Left ventricle myocardium inferior (tissue), 1 donor: Measurements from ENCODE around the gene ARHGEF4. TPM values are rescaled to one million over a fixed set of nuclear protein-coding genes. Genes with fewer than 3 reads are reported as not detected.

Source experiments
- DNase-seq: peaks from one replicate; pipeline ENCODE4 v3.0.0-alpha.2; 2020
- H3K27ac ChIP-seq: fragments of 200-600 bp; replicated peaks from 2 replicates; pipeline ENCODE4 v1.8.0; 2021
- H3K27me3 ChIP-seq: fragments of 200-600 bp; 2 replicates; pipeline ENCODE4 v1.8.0; 2021; ENCODE audit warnings: low read depth
- H3K36me3 ChIP-seq: fragments of 200-600 bp; 2 replicates; pipeline ENCODE4 v1.8.0; 2021
- H3K4me1 ChIP-seq: fragments of 200-600 bp; 2 replicates; pipeline ENCODE4 v1.8.0; 2021
- H3K4me3 ChIP-seq: fragments of 200-600 bp; 2 replicates; pipeline ENCODE4 v1.8.0; 2021; ENCODE audit warnings: mild to moderate bottlenecking, moderate library complexity
- H3K9me3 ChIP-seq: fragments of 200-600 bp; replicated peaks from 2 replicates; pipeline ENCODE4 v1.8.0; 2021
- CTCF ChIP-seq: fragments of 200-600 bp; IDR thresholded peaks from 2 replicates; pipeline ENCODE4 v1.8.0; 2021; ENCODE audit warnings: antibody characterized with exemption, mild to moderate bottlenecking, borderline replicate concordance
- intact Hi-C: fragments of 100-400 bp; cut with micrococcal nuclease; formaldehyde crosslinking; loops from one replicate; pipeline ENCODE4 v1.11.0; 2022
- total RNA-seq: library from RNA; stranded (reverse); fragmentation: NEBNext Ultra II Directional; extraction: Animal tissue kit (Norgen Biotek cat#: 25700); gene quantifications from one replicate; pipeline ENCODE4 v1.2.1, GENCODE V29; 2021
- donor health status: DM: no; HTN: yes; CAD: no; lungs with severe emphysema.

Gene ARHGEF4
- total RNA-seq, 1 donor from 2014 or later = 5.3 TPM

GRCh38 chr2:130963849-130964793 lies 127.4 kb downstream of the ARHGEF4 start:
- no peak overlapping the region for H3K27ac ChIP-seq
- peaks cover 93% of the 10 kb centered on the region for H3K27me3 ChIP-seq
- TF ChIP-seq CTCF = peak; percentile 49
- no peak for DNase-seq
- H3K4me3 ChIP-seq = peak overlapping the region; percentile 58
- H3K4me1 ChIP-seq = peaks cover 11% of the 10 kb centered on the region
- intact Hi-C loops = no loop called here
- no peaks in the 10 kb centered on the region for H3K9me3 ChIP-seq
- H3K36me3 ChIP-seq = no peaks in the 10 kb centered on the region

GRCh38 chr2:130964931-130965330 lies 128.2 kb downstream of the ARHGEF4 start:
- no peak for DNase-seq
- Histone ChIP-seq H3K27me3 (peaks cover 93% of the 10 kb centered on the region), H3K4me3 (no peak overlapping the region), H3K9me3 (no peaks in the 10 kb centered on the region), H3K27ac (no peak overlapping the region), H3K4me1 (peaks cover 11% of the 10 kb centered on the region), H3K36me3 (no peaks in the 10 kb centered on the region)
- no peak for TF ChIP-seq CTCF
- intact Hi-C loops = no loop called here

- H3K27me3 ChIP-seq = peaks cover 83% of the 10 kb centered on the region
- intact Hi-C loops = no loop called here
- TF ChIP-seq CTCF = no peak
These were observed 129.5 kb downstream of the ARHGEF4 start for GRCh38 chr2:130966149-130966774.

GRCh38 chr2:130966775-130967490 lies 130.2 kb downstream of the ARHGEF4 start:
- DNase-seq = no peak
- no peak overlapping the region for H3K27ac ChIP-seq
- H3K27me3 ChIP-seq = peaks cover 82% of the 10 kb centered on the region
- H3K4me3 ChIP-seq = no peak overlapping the region
- TF ChIP-seq CTCF = no peak
- H3K9me3 ChIP-seq = no peaks in the 10 kb centered on the region
- H3K4me1 ChIP-seq = peaks cover 11% of the 10 kb centered on the region
- no peaks in the 10 kb centered on the region for H3K36me3 ChIP-seq
- intact Hi-C loops = no loop called here

More at GRCh38 chr2:130966149-130966774, 129.5 kb downstream of the ARHGEF4 start:
- H3K36me3 ChIP-seq = no peaks in the 10 kb centered on the region
- H3K4me3 ChIP-seq = no peak overlapping the region
- no peak overlapping the region for H3K27ac ChIP-seq
- peaks cover 11% of the 10 kb centered on the region for H3K4me1 ChIP-seq
- DNase-seq = no peak
- H3K9me3 ChIP-seq = no peaks in the 10 kb centered on the region

GRCh38 chr2:130972410-130972809 lies 135.7 kb downstream of the ARHGEF4 start:
- no peaks in the 10 kb centered on the region for H3K4me1 ChIP-seq
- intact Hi-C loops = no loop called here

More at GRCh38 chr2:130972410-130972809, 135.7 kb downstream of the ARHGEF4 start:
- Histone ChIP-seq H3K4me3 (no peak overlapping the region), H3K27ac (no peak overlapping the region), H3K36me3 (no peaks in the 10 kb centered on the region), H3K9me3 (peaks cover 1% of the 10 kb centered on the region), H3K27me3 (peaks cover 53% of the 10 kb centered on the region)
- no peak for DNase-seq
- TF ChIP-seq CTCF = no peak
